HepG2 (cell line): Measurements from ENCODE around the gene PLCB4. TPM values are rescaled to one million over a fixed set of nuclear protein-coding genes. Genes with fewer than 3 reads are reported as not detected.
"Not testable (repeated sequence)": the region's sequence is repeated elsewhere in the genome, so short reads cannot be mapped to it uniquely, and the experiment has no call there.

Source experiments
- ATAC-seq: fragments of 200-7000 bp; cut with Tn5 transposase; 3 replicates; pipeline ENCODE4 v1.9.1; 2020; ENCODE audit warnings: mild to moderate bottlenecking, moderate library complexity
- BruUV-seq: library from RNA; stranded (reverse); fragments of 400-500 nt; replicated peaks from 2 replicates; lab custom pipeline; 2021; lab: Mats Ljungman, UMichigan
- CTCF ChIA-PET: fragments of 300-600 bp; formaldehyde crosslinking; extraction: SDS; loops from one replicate; lab custom pipeline; 2021; ENCODE audit warnings: low total read pairs, inconsistent platforms, low intra/inter-chr PET ratio; lab: Yijun Ruan, JAX
- POLR2A ChIA-PET: fragments of 350-600 bp; sonication (Branson Sonifier 250); formaldehyde crosslinking; loops from one replicate; lab custom pipeline; 2020; ENCODE audit warnings: antibody characterized with exemption, inconsistent platforms; lab: Yijun Ruan, JAX
- DNase-seq: peaks from one replicate; pipeline ENCODE4 v3.0.0-alpha.2; 2015; ENCODE audit warnings: low spot score
- FAIRE-seq: peaks from 3 replicates; lab custom pipeline; 2011; peaks lifted over from hg19 to GRCh38; lab: Jason Lieb, UNC
- H2AFZ ChIP-seq: one replicate; pipeline ENCODE4 v1.6.1; 2011; ENCODE audit warnings: low read length, inconsistent platforms
- H3K27ac ChIP-seq: fragments of 300-600 bp; 3 replicates; pipeline ENCODE4 v1.8.0; 2011; ENCODE audit warnings: mixed run types, mild to moderate bottlenecking, mixed read lengths, low read length, inconsistent platforms; ENCODE audit not compliant: insufficient read depth; ENCODE audit errors: extremely low read length
- H3K27me3 ChIP-seq, 2 experiments: fragments of 200-600 bp in 1 of 2; 2 replicates in 1 of 2; 3 replicates in 1 of 2; pipeline versions ENCODE4 v1.6.0 to v1.8.0; 2011; ENCODE audit warnings: low read length in 2 of 2, mild to moderate bottlenecking in 2 of 2, moderate library complexity in 2 of 2, inconsistent platforms in 1 of 2; ENCODE audit not compliant: insufficient read depth in 2 of 2, control insufficient read depth in 1 of 2
- H3K36me3 ChIP-seq, 2 experiments: fragments of 200-600 bp in 1 of 2; replicated peaks in 1 of 2; 2 replicates in 1 of 2; 3 replicates in 1 of 2; pipeline versions ENCODE4 v1.5.1 to v1.8.0; 2011; ENCODE audit warnings: low read length in 2 of 2, inconsistent platforms in 1 of 2; ENCODE audit not compliant: insufficient read depth in 2 of 2, control insufficient read depth in 1 of 2
- H3K4me1 ChIP-seq: 2 replicates; pipeline ENCODE4 v1.5.1; 2012; ENCODE audit warnings: low read length, inconsistent platforms; ENCODE audit not compliant: insufficient read depth
- H3K4me2 ChIP-seq: 2 replicates; pipeline ENCODE4 v1.6.0; 2011; ENCODE audit warnings: low read depth, low read length, inconsistent platforms
- H3K4me3 ChIP-seq, 3 experiments: fragments of 200-600 bp in 1 of 3; sonication (generic), shearing (Covaris generic) in 1 of 3; replicated peaks in 1 of 3; 2 replicates each; pipeline ENCODE4 v1.5.1; 2011 to 2016; ENCODE audit warnings: low read length in 3 of 3, inconsistent platforms in 2 of 3, low read depth in 2 of 3, mild to moderate bottlenecking in 2 of 3, control low read depth in 1 of 3, mixed read lengths in 1 of 3; ENCODE audit not compliant: insufficient read depth in 1 of 3
- H3K79me2 ChIP-seq: one replicate; pipeline ENCODE4 v1.6.1; 2011; ENCODE audit warnings: low read length, inconsistent platforms; ENCODE audit not compliant: insufficient read depth
- H3K9ac ChIP-seq: 2 replicates; pipeline ENCODE4 v1.6.0; 2011; ENCODE audit warnings: mild to moderate bottlenecking, low read depth, low read length, inconsistent platforms; ENCODE audit not compliant: insufficient read depth
- H3K9me3 ChIP-seq: 2 replicates; pipeline ENCODE4 v1.5.1; 2012; ENCODE audit warnings: mild to moderate bottlenecking, low read length
- H4K20me1 ChIP-seq: 2 replicates; pipeline ENCODE4 v1.6.0; 2011; ENCODE audit warnings: inconsistent platforms, mild to moderate bottlenecking, low read length, moderate library complexity; ENCODE audit not compliant: insufficient read depth
- ELF4 ChIP-seq: sonication (generic); formaldehyde crosslinking; IDR thresholded peaks from 2 replicates; pipeline ENCODE4 v1.5.0; 2020; ENCODE audit warnings: missing genetic modification reagents, mild to moderate bottlenecking, moderate library complexity, borderline replicate concordance
- FOXC1 ChIP-seq: sonication (generic); formaldehyde crosslinking; IDR thresholded peaks from 2 replicates; pipeline ENCODE4 v1.8.0; 2022; ENCODE audit warnings: mild to moderate bottlenecking, missing genetic modification reagents, borderline replicate concordance
- GABPA ChIP-seq, 2 experiments: IDR thresholded peaks; 2 replicates each; pipeline ENCODE4 v1.6.1; 2011 to 2016; ENCODE audit warnings: low read depth in 2 of 2, low read length in 1 of 2, missing biosample characterization in 1 of 2, missing genetic modification characterization in 1 of 2
- GABPB1 ChIP-seq: IDR thresholded peaks from 2 replicates; pipeline ENCODE4 v1.6.1; 2016; ENCODE audit warnings: mild to moderate bottlenecking, missing genetic modification reagents, moderate library complexity, missing compliant biosample characterization
- HOXA3 ChIP-seq: sonication (generic); formaldehyde crosslinking; IDR thresholded peaks from 2 replicates; pipeline ENCODE4 v1.5.0; 2020; ENCODE audit warnings: missing genetic modification reagents
- NKX3-1 ChIP-seq: sonication (generic); formaldehyde crosslinking; IDR thresholded peaks from 2 replicates; pipeline ENCODE4 v1.5.0; 2020; ENCODE audit warnings: missing genetic modification reagents
- PHF5A ChIP-seq: IDR thresholded peaks from one replicate; pipeline ENCODE4 v1.6.1; 2018; ENCODE audit warnings: low read depth, missing genetic modification reagents; ENCODE audit not compliant: unreplicated experiment
- RFXANK ChIP-seq: IDR thresholded peaks from 2 replicates; pipeline ENCODE4 v1.6.1; 2016
- ZFP36L1 ChIP-seq: sonication (generic); formaldehyde crosslinking; IDR thresholded peaks from 2 replicates; pipeline ENCODE4 v1.8.0; 2022; ENCODE audit warnings: mild to moderate bottlenecking, missing genetic modification reagents, moderate library complexity
- ZNF331 ChIP-seq: sonication (generic); formaldehyde crosslinking; IDR thresholded peaks from 2 replicates; pipeline ENCODE4 v1.4.0; 2020; ENCODE audit warnings: missing genetic modification reagents
- ZNF33B ChIP-seq: sonication (generic); formaldehyde crosslinking; IDR thresholded peaks from 2 replicates; pipeline ENCODE4 v1.5.1; 2020; ENCODE audit warnings: mild to moderate bottlenecking, missing genetic modification reagents
- WGBS: methylation state at CpG from one replicate; pipeline ENCODE4 v1.1.6; 2017; ENCODE audit warnings: low lambda C conversion rate; 5-methylcytosine and 5-hydroxymethylcytosine counted together
- in situ Hi-C: cut with HindIII; loops from 2 replicates; pipeline ENCODE4 v1.10.0; 2017; ENCODE audit warnings: low pct_unique_long_range_greater_than_20kb; ENCODE audit not compliant: extremely low pct_ligation_motif_present
- intact Hi-C: fragments of 100-400 bp; cut with micrococcal nuclease; formaldehyde crosslinking; loops from one replicate; pipeline ENCODE4 v1.10.0; 2022; ENCODE audit not compliant: unreplicated experiment
- polyA plus RNA-seq, 8 experiments: library from polyadenylated mRNA; depleted of rRNA in 3 of 8; stranded (reverse) in 7 of 8; unstranded in 1 of 8; fragments of >200 nt; fragmentation: Illumina TruSeq in 4 of 8; extraction: Trizol in 4 of 8; gene quantifications; 2 replicates each; pipeline versions ENCODE4 v1.2.1 to v1.2.3, GENCODE V29; 2011 to 2016; ENCODE audit warnings: low read depth in 4 of 8, missing spikeins in 1 of 8, mixed read lengths in 1 of 8; ENCODE audit not compliant: insufficient read depth in 1 of 8
- total RNA-seq, 5 experiments: library from RNA; depleted of rRNA; stranded (reverse); fragments of >200 nt; fragmentation: Illumina TruSeq; extraction: Trizol; gene quantifications; 2 replicates each; pipeline ENCODE4 v1.2.3, GENCODE V29; 2016; ENCODE audit warnings: low read depth in 1 of 5
- TF ChIP-seq, protein P1 (sequence below): sonication (generic); formaldehyde crosslinking; IDR thresholded peaks from 2 replicates; pipeline ENCODE4 v1.5.0; 2020; ENCODE audit warnings: missing genetic modification reagents, mild to moderate bottlenecking, borderline replicate concordance
- TF ChIP-seq, protein P2 (sequence below): sonication (generic); IDR thresholded peaks from 2 replicates; pipeline ENCODE4 v1.6.1; 2016; ENCODE audit warnings: low read depth, borderline replicate concordance

Gene PLCB4
- total and polyA plus RNA-seq, 2 of the 13 experiments (the other 11 are each of a cell fraction or from before 2014, with no cell fraction given) = 0.01 TPM; not detected in 1

DNA sequence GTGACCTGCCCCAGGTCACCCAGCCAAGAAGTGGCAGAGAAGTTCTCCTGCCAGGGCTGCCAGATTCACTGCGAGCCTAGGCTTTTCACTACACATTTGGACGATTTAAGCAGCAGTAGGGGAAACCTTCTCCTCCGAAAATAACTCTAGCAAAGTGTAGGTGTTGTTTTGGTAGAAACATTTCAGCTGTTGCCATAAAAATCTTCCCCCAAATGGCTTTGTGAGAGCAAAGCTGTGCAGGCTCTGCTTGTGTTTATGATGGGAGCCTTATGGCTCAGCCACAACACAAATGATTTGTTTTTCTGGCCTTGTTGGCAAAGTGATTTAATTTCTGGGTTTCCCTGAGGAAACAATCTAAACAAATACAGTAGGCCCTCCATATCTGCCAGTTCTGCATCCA lies 81.8 kb downstream of the PLCB4 start:
- Histone ChIP-seq H3K79me2 (no peaks in the 10 kb centered on the region), H4K20me1 (no peaks in the 10 kb centered on the region), H3K27ac (no peak overlapping the region), H3K9me3 (peaks cover 12% of the 10 kb centered on the region)
- ChIA-PET CTCF (no interaction called here), POLR2A (no interaction called here)
- intact Hi-C loops = no loop called here
- TF ChIP-seq ZFP36L1 (CRISPR knock-in tag) (no peak), GABPA (IDR thresholded peaks at IDR 0.05; ENCODE audit: low read depth, low read length) (no peak), GABPA (CRISPR knock-in tag; IDR thresholded peaks at IDR 0.05; ENCODE audit: low read depth) (no peak), ZNF33B (no peak), HOXA3 (CRISPR knock-in tag) (no peak), ZNF331 (CRISPR knock-in tag) (no peak), ELF4 (CRISPR knock-in tag) (no peak), FOXC1 (CRISPR knock-in tag) (no peak), NKX3-1 (no peak), GABPB1 (CRISPR knock-in tag) (no peak), PHF5A (CRISPR knock-in tag) (no peak), RFXANK (no peak)
- TF ChIP-seq, protein P1, sequence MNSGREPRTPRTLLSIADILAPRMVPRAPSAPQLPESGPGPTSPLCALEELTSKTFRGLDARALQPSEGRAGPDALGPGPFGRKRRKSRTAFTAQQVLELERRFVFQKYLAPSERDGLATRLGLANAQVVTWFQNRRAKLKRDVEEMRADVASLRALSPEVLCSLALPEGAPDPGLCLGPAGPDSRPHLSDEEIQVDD = no peak
- TF ChIP-seq, protein P2, sequence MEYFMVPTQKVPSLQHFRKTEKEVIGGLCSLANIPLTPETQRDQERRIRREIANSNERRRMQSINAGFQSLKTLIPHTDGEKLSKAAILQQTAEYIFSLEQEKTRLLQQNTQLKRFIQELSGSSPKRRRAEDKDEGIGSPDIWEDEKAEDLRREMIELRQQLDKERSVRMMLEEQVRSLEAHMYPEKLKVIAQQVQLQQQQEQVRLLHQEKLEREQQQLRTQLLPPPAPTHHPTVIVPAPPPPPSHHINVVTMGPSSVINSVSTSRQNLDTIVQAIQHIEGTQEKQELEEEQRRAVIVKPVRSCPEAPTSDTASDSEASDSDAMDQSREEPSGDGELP = no peak
- TF ChIP-seq, all 625 proteins: peak for 0
- DNase-seq (no peak), FAIRE-seq (no peak), ATAC-seq (no peak)
- no peak overlapping the region for H3K4me3 ChIP-seq
- BruUV-seq = no TSS peak
- no peaks in the 10 kb centered on the region for H3K27me3 ChIP-seq
- no peak overlapping the region for H3K4me2 ChIP-seq
- WGBS = 0% methylated on average over 3 of the region's 3 CpGs
- H3K9ac ChIP-seq = no peak overlapping the region
- in situ Hi-C loops = no loop called here
- H3K36me3 ChIP-seq = no peaks in the 10 kb centered on the region
- no peak overlapping the region for H2AFZ ChIP-seq
- no peaks in the 10 kb centered on the region for H3K4me1 ChIP-seq

DNA sequence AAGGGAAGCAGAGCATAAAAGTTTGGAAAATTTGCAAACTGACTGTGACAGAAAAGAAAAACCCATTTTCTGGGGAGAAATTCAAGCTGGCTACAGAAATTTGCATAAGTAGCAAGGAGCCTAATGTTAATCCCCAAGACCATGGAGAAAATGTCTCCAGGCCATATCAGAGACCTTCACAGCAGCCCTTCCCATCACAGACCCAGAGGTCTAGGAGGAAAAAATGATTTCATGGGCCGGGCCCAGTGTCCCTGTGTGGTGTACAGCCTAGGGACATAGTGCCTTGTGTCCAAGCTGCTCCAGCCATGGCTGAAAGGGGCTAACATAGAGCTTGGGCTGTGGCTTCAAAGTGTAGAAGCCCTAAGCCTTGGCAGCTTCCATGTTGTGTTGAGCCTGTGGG lies 83.3 kb downstream of the PLCB4 start:
- in situ Hi-C loops, BruUV-seq, H3K9ac ChIP-seq, FAIRE-seq, POLR2A ChIA-PET, H3K27ac ChIP-seq, CTCF ChIA-PET, H3K36me3 ChIP-seq, H3K4me1 ChIP-seq, H3K4me3 ChIP-seq, ATAC-seq, H2AFZ ChIP-seq, H3K4me2 ChIP-seq, H3K79me2 ChIP-seq, H4K20me1 ChIP-seq, H3K27me3 ChIP-seq, intact Hi-C loops, DNase-seq: not testable (repeated sequence)
- WGBS = 0% methylated on average over 1 of the region's 1 CpG
- H3K9me3 ChIP-seq = peaks cover 12% of the 10 kb centered on the region
